GM18907 (cell line): Measurements from ENCODE around the gene NUDT16L1.

Experiments used
- ATAC-seq: cut with Tn5 transposase; IDR thresholded peaks from one replicate; pipeline ENCODE4 v1.9.1; 2021; ENCODE audit warnings: mild to moderate bottlenecking, moderate library complexity; ENCODE audit not compliant: unreplicated experiment

The NUDT16L1 gene

DNA sequence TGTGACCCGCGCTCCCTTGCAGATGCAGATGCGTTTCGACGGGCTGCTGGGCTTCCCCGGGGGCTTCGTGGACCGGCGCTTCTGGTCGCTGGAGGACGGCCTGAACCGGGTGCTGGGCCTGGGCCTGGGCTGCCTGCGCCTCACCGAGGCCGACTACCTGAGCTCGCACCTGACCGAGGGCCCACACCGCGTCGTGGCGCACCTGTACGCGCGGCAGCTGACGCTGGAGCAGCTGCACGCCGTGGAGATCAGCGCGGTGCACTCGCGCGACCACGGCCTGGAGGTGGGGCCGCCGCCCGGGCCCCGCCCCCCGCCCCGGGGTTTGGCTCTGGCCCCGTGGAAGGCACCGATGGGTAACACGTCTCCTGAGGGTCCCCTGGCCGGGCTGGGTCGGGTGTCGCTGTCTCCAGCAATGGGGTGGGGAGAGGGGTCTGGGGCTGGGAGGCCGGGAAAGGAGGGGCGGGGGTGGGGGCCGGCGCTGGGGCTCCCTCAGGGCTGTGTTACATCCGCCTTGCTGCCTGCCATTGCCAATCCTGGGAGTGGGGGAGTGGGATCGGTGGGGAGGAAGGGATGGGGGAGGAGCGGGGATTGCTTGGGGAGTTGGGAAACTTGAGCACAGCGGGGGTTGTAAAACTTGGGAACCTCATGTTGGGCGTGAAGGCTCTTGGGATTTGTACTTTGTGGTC, 737 bp downstream of the NUDT16L1 start:
- peak; percentile 3 for ATAC-seq

DNA sequence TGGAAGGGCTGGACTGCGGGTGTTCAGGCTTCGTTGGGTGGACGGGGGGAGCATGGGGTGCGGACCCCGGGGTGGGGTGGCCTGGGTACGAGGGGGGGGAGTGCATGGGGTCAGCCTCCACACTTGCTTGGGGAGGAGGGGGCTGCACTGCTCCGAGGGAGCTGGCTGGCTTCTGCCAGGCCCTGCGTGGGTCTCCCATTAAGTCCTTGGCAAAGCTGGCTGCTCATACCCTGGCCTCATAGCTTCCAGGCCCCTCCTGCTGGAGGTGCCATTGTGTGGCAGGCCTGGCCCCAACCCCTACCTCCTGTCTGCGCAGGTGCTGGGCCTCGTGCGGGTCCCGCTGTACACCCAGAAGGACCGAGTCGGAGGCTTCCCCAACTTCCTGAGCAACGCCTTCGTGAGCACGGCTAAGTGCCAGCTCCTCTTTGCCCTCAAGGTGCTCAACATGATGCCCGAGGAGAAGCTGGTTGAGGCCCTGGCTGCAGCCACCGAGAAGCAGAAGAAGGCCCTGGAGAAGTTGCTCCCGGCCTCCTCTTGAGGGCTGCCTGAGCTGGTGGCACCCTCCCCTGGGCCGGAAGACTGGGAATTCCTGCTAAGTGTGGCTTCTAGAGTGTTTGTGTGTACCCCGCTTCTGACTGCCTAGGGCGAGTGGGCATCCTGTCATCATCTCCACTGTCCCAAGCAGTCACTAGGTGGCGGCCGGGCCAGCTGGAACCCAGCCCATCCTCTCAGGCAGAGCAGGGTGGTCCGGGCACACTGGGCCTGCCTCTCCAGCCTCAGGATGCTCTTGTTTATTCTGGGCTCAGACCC, 1.5 kb downstream of the NUDT16L1 start:
- no peak for ATAC-seq

DNA sequence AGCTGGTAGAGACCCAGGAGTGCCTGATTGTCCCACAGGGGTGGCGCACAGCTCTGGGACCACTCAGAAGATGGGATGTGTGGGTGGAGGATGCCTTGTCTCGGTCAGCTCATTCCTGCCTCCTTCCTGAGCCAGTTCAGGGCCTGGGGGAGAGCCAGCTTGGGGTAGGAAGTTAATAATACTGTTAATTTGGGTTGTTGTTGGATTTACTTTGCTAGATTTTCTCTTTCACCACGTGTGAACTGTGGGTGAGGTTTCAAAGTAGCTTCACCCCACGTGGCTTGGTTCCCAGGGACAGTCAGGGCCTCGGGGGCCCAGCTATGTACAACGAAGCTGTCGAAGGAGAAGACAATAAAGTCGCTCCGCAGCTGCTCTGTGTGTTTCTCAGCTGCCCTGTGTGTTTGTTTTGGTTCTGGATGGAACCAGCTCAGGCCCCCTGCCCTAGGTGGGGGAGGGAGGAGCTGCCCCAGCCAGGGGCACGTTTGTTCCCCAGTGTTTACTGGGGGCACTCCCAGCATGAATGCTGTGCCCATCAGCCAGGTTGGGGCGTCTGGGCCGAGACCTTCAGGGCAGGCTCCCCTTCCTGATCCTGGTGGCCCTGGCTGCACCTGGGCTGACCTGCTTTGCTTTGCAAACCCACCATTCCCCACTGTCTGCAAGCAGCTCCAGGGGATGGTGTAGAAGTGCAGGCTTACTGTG, 2.3 kb downstream of the NUDT16L1 start:
- no peak for ATAC-seq

- ATAC-seq = no peak
Observed at GRCh38 chr16:4696172-4696904, 3.0 kb downstream of the NUDT16L1 start.

DNA sequence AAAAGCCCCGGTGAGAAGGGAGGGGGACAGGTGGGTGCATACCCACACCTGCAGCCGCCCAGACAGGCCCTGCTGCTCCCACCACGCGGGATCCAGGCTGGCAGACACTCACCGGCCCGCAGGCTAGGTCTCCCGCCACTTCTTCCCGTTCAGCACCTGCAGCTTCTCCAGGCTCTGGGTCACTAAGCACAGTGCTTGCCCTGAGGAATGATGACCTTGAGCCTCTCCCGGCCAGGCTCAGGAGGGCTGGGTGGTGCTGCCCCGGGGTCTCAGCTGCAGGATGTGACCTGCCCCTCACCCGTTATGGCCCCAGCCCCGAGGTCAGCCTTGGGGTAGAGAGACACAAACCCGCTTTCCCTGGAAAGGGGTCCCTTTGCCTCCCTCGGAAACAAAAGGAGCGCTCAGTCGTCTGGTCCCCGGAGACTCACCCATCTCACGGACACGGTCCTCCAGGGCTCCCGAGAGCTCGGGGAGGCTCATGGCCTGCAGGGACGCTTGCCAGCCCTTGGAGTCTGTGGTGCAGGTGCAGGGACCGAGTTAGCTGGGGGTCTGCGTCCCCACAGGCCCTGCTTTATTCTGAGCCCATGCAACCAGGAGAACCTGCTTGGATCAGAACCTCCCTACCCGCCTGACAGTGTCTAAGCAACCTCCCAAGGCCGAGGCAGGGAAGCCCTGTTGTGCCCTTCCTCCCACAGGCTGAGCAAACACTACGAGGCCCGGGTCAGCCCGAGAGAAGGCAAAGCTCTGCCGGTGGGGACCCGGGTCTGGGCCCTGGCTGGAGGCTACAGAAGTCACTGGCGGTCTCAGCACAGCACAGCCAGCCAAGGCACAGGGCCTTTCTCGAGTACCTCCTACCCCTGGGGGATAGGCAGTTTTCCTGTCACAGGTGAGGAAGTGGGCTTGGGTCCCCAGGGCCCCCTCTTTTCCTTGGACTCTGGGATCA, 3.8 kb downstream of the NUDT16L1 start:
- no peak for ATAC-seq

GRCh38 chr16:4697848-4698291, 4.5 kb downstream of the NUDT16L1 start:
- no peak for ATAC-seq

GRCh38 chr16:4698321-4699045, 5.1 kb downstream of the NUDT16L1 start:
- ATAC-seq = no peak

DNA sequence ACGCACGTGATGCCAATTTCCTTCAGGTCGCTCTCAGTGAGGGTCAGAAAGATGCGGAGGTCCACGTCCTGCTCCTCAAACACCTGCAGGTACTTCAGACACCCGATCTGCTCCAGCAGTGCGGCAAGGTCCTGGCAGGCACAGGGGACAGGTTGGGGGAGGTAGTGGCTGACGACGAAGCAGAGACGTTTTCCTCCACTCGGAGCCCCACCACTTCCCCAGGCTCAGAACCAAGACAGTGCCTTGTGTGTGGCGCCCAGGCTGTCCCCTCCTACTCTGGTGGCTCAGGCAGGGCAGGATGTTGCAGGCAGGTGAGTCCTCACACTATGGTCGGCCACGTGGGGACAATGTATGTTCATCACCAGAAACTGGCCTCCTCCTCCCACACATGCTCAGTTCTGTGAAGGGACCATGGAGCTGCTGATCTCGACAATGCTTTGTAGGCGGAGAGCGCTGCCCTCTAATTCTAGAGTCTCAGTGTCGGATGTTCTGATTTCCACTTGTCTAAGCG, 5.7 kb downstream of the NUDT16L1 start:
- ATAC-seq = no peak

DNA sequence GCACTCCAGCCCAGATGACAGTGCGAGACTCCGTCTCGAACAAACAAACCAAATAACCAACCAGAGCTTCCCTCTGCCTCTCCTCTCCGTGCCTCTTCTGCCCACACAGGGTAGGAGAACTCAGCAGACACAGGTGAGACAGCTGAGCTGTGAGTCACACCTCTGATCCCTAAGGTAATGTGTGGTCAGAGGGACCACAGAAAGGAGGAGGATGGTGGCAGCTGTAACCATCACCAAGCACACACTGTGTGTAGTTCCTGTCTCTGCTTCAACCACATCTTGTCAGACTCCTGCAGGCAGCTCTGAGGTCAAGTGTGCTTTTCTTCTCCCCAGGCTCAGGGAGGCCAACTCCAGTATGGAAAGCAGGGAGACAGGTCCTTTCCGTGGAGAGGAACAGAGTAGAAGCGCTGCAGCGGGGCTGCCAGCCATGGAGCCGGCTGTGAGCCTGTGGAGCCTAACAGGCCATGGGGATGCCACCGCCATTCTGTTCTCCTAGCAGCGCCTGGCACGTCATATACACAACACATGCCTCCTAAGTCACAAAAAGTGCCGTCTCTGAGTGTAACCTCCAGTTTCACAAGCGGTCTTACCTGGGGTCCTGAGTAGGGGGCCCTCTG, 7.1 kb downstream of the NUDT16L1 start:
- ATAC-seq = no peak

DNA sequence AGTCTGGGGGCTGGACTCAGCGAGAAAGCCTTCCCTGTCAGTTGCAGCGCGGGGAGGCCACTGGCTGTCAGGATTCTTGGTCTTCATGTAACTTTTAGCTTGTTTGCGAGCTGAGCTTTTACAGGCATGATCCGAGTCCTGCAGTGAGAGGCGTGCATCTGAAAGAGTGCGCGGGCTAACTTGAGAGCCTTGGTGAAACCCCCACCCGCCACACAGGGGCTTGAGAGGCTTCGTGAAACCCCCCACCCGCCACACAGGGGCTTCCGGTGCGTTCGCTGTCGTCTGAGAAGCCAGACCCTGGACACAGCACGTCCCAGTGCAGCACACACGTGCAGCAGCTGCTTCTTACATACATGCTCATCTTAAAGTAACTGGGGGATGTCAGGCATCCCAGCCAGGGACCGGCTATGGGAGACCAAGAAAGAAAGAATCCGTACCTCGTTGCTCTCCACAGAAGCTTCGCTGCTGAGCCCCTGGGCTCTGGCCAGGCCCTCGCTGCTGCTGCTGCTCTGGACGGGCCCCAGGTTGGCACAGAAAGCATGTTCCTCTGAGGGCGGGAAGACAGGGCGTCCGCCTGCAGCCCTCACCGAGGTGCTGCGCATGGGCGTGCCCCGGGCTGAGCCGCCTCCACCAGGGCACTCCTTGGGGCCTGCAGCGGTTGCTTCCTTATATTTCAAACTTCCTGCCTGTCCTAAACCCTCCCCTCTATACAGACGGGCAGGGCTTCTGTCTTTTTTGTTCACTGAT, 7.8 kb downstream of the NUDT16L1 start:
- ATAC-seq = no peak

GRCh38 chr16:4701791-4702465, 8.6 kb downstream of the NUDT16L1 start:
- no peak for ATAC-seq

DNA sequence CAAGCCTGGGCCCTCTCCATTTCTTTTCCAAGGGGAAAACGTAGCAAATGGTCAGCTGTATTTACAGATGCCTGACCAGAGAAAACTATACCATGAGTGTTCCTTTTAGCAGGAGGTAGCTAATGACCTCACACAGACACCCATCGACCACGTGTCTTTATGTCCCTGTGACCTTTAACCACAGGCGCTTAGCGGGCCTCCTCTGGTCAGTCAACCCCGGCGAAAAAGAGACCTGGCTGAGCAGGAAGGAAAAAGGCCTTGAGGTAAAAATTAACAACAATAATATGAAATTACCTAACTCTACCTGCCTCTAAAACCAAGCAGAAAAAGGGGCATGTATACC, 9.1 kb downstream of the NUDT16L1 start:
- ATAC-seq = no peak

DNA sequence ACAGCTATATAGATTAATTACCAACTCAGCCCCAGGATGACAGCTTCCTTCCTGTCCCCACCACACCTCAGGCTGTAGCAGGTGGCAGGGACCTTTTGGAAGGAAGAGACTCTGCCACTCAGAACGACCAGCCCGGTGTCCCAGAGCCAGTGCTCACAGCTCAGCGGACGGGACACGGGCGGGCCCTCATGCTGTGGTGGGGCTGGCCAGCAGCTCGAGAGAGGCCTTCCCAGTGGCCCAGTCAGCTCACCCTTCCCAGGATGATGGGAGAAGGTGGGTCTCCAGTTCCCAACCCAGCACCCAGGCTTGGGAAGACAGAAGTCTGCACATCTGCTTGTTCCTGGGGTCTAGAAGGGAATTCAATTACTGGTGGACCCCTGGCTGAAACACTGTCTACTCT, 10.5 kb downstream of the NUDT16L1 start:
- ATAC-seq = no peak

GRCh38 chr16:4704491-4704890, 11.1 kb downstream of the NUDT16L1 start:
- ATAC-seq = no peak

DNA sequence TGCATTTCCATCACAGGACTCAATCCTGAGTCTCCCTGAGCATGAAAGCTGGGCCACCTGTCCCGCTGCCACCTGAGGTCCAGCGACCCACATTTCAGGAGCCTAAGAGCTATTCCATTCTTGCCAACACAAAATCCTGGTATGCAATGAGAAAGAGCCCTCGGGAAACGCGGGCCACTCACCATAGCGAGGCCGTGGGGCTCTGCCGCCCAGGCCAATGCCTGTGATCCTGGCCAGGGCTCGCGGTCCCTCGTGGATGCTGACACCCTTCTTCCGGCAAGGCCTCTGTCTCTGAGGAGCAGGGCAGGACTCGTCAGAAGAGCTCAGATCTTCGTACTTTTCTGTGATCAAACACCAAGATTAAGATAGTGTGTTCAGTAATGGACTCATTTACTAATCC, 11.6 kb downstream of the NUDT16L1 start:
- no peak for ATAC-seq

DNA sequence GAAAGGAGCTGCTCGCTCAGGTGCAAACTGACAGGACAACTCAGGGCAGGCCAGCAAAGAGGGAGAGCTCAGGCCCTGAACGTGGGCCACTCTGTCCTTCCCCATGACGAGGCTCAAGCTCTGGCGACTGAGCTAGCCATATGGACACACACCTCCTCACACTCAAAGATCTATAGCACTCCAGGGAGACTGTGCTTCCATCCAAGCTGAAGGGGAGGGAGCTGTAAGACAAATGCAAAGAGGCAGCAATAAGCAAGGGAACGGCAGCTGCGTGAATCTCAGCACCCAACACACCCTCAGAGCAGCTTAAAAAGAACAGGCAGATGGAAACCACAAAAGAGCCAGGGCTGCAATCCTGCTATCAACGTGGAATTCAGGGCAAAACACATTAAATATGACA, 13.5 kb downstream of the NUDT16L1 start:
- no peak for ATAC-seq

- no peak for ATAC-seq
Observed at GRCh38 chr16:4709481-4709880, 16.1 kb downstream of the NUDT16L1 start.
